Measurements from ENCODE around the gene MS4A10. TPM values are rescaled to one million over a fixed set of nuclear protein-coding genes. Genes with fewer than 3 reads are reported as not detected.

Gene MS4A10
- polyA plus RNA-seq, 1 donor (not counting 4 experiments of a cell fraction or from before 2014, with no cell fraction given), result not detected

- Histone ChIP-seq H3K27ac (ENCODE audit: control insufficient read depth, insufficient read depth, low read length) (peak overlapping the region; percentile 66), H3K9me3 (ENCODE audit: control insufficient read depth, low read depth, low read length) (no peaks in the 10 kb centered on the region), H2AFZ (ENCODE audit: control insufficient read depth, low read length) (no peak overlapping the region), H3K79me2 (ENCODE audit: control insufficient read depth, insufficient read depth, low read length) (no peaks in the 10 kb centered on the region), H4K20me1 (ENCODE audit: control insufficient read depth, extremely low read depth, insufficient read depth, low read length) (no peaks in the 10 kb centered on the region), H3K36me3 (ENCODE audit: control insufficient read depth in 2 of 2, extremely low read depth in 1 of 2, insufficient read depth in 2 of 2, low read length in 2 of 2) (no peaks in the 10 kb centered on the region), H3K9me1 (ENCODE audit: control insufficient read depth, extremely low read depth, insufficient read depth, low read length) (no peaks in the 10 kb centered on the region), H3K4me1 (ENCODE audit: control insufficient read depth, extremely low read depth, insufficient read depth, low read length) (peaks cover 30% of the 10 kb centered on the region), H3K4me3 (ENCODE audit: control insufficient read depth in 2 of 3, extremely low read depth in 1 of 3, insufficient read depth in 2 of 3, low read depth in 1 of 3, low read length in 3 of 3) (no peak overlapping the region), H3K9ac (ENCODE audit: control insufficient read depth, extremely low read depth, insufficient read depth, low read length) (peak overlapping the region; percentile 38), H3K4me2 (ENCODE audit: control insufficient read depth, extremely low read depth, insufficient read depth, low read depth, low read length) (peak overlapping the region; percentile 80), H3K27me3 (ENCODE audit: control insufficient read depth, extremely low read depth, insufficient read depth, low read length) (no peaks in the 10 kb centered on the region)
- dilution Hi-C loops (cut with MboI; ENCODE audit: extremely low pct_ligation_motif_present, low sequenced_read_pairs), result no loop called here
- DNase-seq (ENCODE audit: low read depth, low spot score) (peak; percentile 81), FAIRE-seq (no peak)
- TF ChIP-seq EZH2 (IDR thresholded peaks at IDR 0.05; ENCODE audit: low read length) (no peak), CTCF (optimal IDR thresholded peaks at IDR 0.05 in 1 of 3, IDR thresholded peaks at IDR 0.05 in 1 of 3, conservative IDR thresholded peaks at IDR 0.05 in 1 of 3; ENCODE audit: extremely low read depth in 1 of 3, insufficient read depth in 2 of 3, low read length in 3 of 3) (no peak)
Observed at GRCh38 chr11:60831501-60832079, 46.5 kb downstream of the MS4A10 start.

- peak overlapping the region; percentile 5 for H2AFZ ChIP-seq (ENCODE audit: control insufficient read depth, low read length)
- no peaks in the 10 kb centered on the region for H4K20me1 ChIP-seq (ENCODE audit: control insufficient read depth, extremely low read depth, insufficient read depth, low read length)
- peak overlapping the region; percentile 2 for H3K4me2 ChIP-seq (ENCODE audit: control insufficient read depth, extremely low read depth, insufficient read depth, low read depth, low read length)
- dilution Hi-C loops (cut with MboI; ENCODE audit: extremely low pct_ligation_motif_present, low sequenced_read_pairs), result no loop called here
- no peak overlapping the region for H3K9ac ChIP-seq (ENCODE audit: control insufficient read depth, extremely low read depth, insufficient read depth, low read length)
- DNase-seq (ENCODE audit: low read depth, low spot score) (no peak), FAIRE-seq (no peak)
- no peaks in the 10 kb centered on the region for H3K9me3 ChIP-seq (ENCODE audit: control insufficient read depth, low read depth, low read length)
- peaks cover 30% of the 10 kb centered on the region for H3K4me1 ChIP-seq (ENCODE audit: control insufficient read depth, extremely low read depth, insufficient read depth, low read length)
- H3K79me2 ChIP-seq (ENCODE audit: control insufficient read depth, insufficient read depth, low read length), result no peaks in the 10 kb centered on the region
- no peaks in the 10 kb centered on the region for H3K27me3 ChIP-seq (ENCODE audit: control insufficient read depth, extremely low read depth, insufficient read depth, low read length)
- no peak for TF ChIP-seq EZH2 (IDR thresholded peaks at IDR 0.05; ENCODE audit: low read length)
- no peak overlapping the region for H3K4me3 ChIP-seq (ENCODE audit: control insufficient read depth in 2 of 3, extremely low read depth in 1 of 3, insufficient read depth in 2 of 3, low read depth in 1 of 3, low read length in 3 of 3)
- no peaks in the 10 kb centered on the region for H3K36me3 ChIP-seq (ENCODE audit: control insufficient read depth in 2 of 2, extremely low read depth in 1 of 2, insufficient read depth in 2 of 2, low read length in 2 of 2)
- H3K27ac ChIP-seq (ENCODE audit: control insufficient read depth, insufficient read depth, low read length), result peak overlapping the region; percentile 15
- no peaks in the 10 kb centered on the region for H3K9me1 ChIP-seq (ENCODE audit: control insufficient read depth, extremely low read depth, insufficient read depth, low read length)
Observed at GRCh38 chr11:60834742-60835533, 49.8 kb downstream of the MS4A10 start.
